ENCODE results near the gene VPS13D. TPM values are rescaled to one million over a fixed set of nuclear protein-coding genes. Genes with fewer than 3 reads are reported as not detected.

The VPS13D gene
- total RNA-seq, 1 donor from 2014 or later: 81.7 TPM

- no peak for ATAC-seq
- Histone ChIP-seq H3K27me3 (ENCODE audit: low read depth) (no peaks in the 10 kb centered on the region), H3K4me3 (no peak overlapping the region), H3K36me3 (peaks cover 33% of the 10 kb centered on the region), H3K9me3 (no peaks in the 10 kb centered on the region), H3K27ac (no peak overlapping the region), H3K4me1 (peaks cover 19% of the 10 kb centered on the region)
- intact Hi-C loops (cut with DNase I): no loop called here
- no peak for TF ChIP-seq CTCF (IDR thresholded peaks at IDR 0.05)
- no peak for DNase-seq
These were observed 269.9 kb downstream of the VPS13D start for GRCh38 chr1:12499539-12500240.

GRCh38 chr1:12501661-12502060 lies 271.8 kb downstream of the VPS13D start:
- Histone ChIP-seq H3K4me3 (no peak overlapping the region), H3K36me3 (peaks cover 43% of the 10 kb centered on the region), H3K4me1 (peaks cover 4% of the 10 kb centered on the region), H3K27me3 (ENCODE audit: low read depth) (no peaks in the 10 kb centered on the region), H3K9me3 (no peaks in the 10 kb centered on the region), H3K27ac (no peak overlapping the region)
- no peak for DNase-seq
- no peak for ATAC-seq
- intact Hi-C loops (cut with DNase I): no loop called here
- TF ChIP-seq CTCF (IDR thresholded peaks at IDR 0.05): no peak

GRCh38 chr1:12502336-12503109 lies 272.7 kb downstream of the VPS13D start:
- Histone ChIP-seq H3K27me3 (ENCODE audit: low read depth) (no peaks in the 10 kb centered on the region), H3K36me3 (peaks cover 47% of the 10 kb centered on the region), H3K4me3 (no peak overlapping the region), H3K9me3 (no peaks in the 10 kb centered on the region), H3K27ac (no peak overlapping the region), H3K4me1 (no peaks in the 10 kb centered on the region)
- DNase-seq: no peak
- intact Hi-C loops (cut with DNase I): no loop called here
- TF ChIP-seq CTCF (IDR thresholded peaks at IDR 0.05): no peak
- no peak for ATAC-seq

GRCh38 chr1:12503709-12504108 lies 273.9 kb downstream of the VPS13D start:
- Histone ChIP-seq H3K4me1 (no peaks in the 10 kb centered on the region), H3K4me3 (no peak overlapping the region), H3K36me3 (peaks cover 43% of the 10 kb centered on the region), H3K27me3 (ENCODE audit: low read depth) (no peaks in the 10 kb centered on the region), H3K27ac (no peak overlapping the region), H3K9me3 (no peaks in the 10 kb centered on the region)
- DNase-seq (no peak), ATAC-seq (peak; percentile 33 to 48)
- no peak for TF ChIP-seq CTCF (IDR thresholded peaks at IDR 0.05)
- intact Hi-C loops (cut with DNase I): no loop called here

GRCh38 chr1:12504601-12505000 lies 274.8 kb downstream of the VPS13D start:
- DNase-seq (no peak), ATAC-seq (peak in 1 of 2 donors; percentile 19)
- H3K36me3 ChIP-seq: peaks cover 40% of the 10 kb centered on the region
- no peak for TF ChIP-seq CTCF (IDR thresholded peaks at IDR 0.05)
- H3K9me3 ChIP-seq: no peaks in the 10 kb centered on the region
- no peaks in the 10 kb centered on the region for H3K27me3 ChIP-seq (ENCODE audit: low read depth)
- no peak overlapping the region for H3K4me3 ChIP-seq
- peak overlapping the region; percentile 36 for H3K27ac ChIP-seq
- intact Hi-C loops (cut with DNase I): no loop called here
- peaks cover 3% of the 10 kb centered on the region for H3K4me1 ChIP-seq

Data from lower lobe of right lung (tissue), 2 donors.